NB4 (cell line): ENCODE measurements around the gene SEMA4G.

Source experiments
- MYC ChIP-seq: IDR thresholded peaks from 2 replicates; pipeline ENCODE4 v1.6.1; 2011; ENCODE audit warnings: low read depth, low read length
- POLR2A ChIP-seq: IDR thresholded peaks from 2 replicates; pipeline ENCODE4 v1.6.1; 2011; ENCODE audit warnings: mild to moderate bottlenecking; ENCODE audit not compliant: insufficient read length; ENCODE audit errors: extremely low read depth
- TF ChIP-seq, protein P1 (sequence below): IDR thresholded peaks from one replicate; pipeline ENCODE4 v1.5.1; 2012; ENCODE audit warnings: low read depth, low read length
- TF ChIP-seq, protein P2 (sequence below): IDR thresholded peaks from 2 replicates; pipeline ENCODE4 v1.6.1; 2011; ENCODE audit warnings: low read depth, low read length

DNA sequence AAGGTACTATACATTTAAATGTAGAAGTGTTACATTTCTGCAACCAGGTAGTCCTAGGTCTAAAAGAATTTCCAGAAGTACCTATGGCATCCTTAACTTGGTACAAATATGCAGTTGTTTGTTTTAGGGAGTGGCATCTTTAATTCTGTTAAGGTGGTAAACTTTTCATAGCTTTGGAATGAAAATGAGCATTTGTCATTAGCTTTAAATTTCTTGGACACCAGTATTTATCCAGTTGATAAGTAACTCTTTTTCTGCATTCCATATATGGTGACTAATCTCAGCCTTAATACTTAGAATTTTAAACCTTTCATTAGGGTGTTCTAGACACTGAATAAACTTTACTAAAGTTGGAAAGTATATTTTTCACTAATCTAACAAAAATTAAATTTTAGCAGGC, 45.7 kb upstream of the SEMA4G start:
- no peak for TF ChIP-seq POLR2A
- TF ChIP-seq, protein P1, sequence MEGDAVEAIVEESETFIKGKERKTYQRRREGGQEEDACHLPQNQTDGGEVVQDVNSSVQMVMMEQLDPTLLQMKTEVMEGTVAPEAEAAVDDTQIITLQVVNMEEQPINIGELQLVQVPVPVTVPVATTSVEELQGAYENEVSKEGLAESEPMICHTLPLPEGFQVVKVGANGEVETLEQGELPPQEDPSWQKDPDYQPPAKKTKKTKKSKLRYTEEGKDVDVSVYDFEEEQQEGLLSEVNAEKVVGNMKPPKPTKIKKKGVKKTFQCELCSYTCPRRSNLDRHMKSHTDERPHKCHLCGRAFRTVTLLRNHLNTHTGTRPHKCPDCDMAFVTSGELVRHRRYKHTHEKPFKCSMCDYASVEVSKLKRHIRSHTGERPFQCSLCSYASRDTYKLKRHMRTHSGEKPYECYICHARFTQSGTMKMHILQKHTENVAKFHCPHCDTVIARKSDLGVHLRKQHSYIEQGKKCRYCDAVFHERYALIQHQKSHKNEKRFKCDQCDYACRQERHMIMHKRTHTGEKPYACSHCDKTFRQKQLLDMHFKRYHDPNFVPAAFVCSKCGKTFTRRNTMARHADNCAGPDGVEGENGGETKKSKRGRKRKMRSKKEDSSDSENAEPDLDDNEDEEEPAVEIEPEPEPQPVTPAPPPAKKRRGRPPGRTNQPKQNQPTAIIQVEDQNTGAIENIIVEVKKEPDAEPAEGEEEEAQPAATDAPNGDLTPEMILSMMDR = no peak
- no peak for TF ChIP-seq MYC
- TF ChIP-seq, protein P2, sequence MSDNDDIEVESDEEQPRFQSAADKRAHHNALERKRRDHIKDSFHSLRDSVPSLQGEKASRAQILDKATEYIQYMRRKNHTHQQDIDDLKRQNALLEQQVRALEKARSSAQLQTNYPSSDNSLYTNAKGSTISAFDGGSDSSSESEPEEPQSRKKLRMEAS = no peak
